ENCODE measurements around the gene LHFPL3.

Gene LHFPL3

DNA sequence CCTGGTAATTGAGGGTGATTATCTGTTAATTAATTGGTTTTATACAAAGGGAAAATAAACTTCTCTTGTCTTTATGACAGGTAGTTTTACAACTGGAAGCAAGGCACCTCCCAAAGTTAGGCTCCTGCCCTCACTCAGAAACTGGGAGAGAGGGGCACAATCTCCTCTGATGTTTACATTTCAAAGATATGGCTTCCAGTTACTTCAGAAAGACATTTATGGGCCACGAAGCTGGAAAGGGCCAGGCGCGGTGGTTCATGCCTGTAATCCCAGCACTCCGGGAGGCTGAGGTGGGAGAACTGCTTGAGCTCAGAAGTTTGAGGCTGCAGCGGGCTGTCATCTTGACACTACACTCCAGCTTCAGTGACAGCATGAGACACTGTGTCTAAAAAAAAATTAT is 570.0 kb downstream of the LHFPL3 start:
- WGBS, 2 donors (ENCODE audit: extremely low coverage in 2 of 2, insufficient read length in 2 of 2, insufficient replicate concordance in 1 of 2) = no CpG with 5 or more reads among the region's 5 CpGs
- no peak overlapping the region for H3K14ac ChIP-seq (ENCODE audit: low read length)
- no peak overlapping the region for H4K91ac ChIP-seq (ENCODE audit: low read depth, low read length, poor library complexity)
- no peak for DNase-seq (ENCODE audit: low spot score)
- no peak overlapping the region for H3K18ac ChIP-seq (ENCODE audit: low read length)
- H3K4me1 ChIP-seq (ENCODE audit: control insufficient read depth in 2 of 2, insufficient read depth in 1 of 2, low read depth in 1 of 2, low read length in 2 of 2) = peaks cover 9 to 14% of the 10 kb centered on the region in 2 donors
- no peak overlapping the region for H3K27ac ChIP-seq (replicated peaks; ENCODE audit: low read length)
- no peak overlapping the region for H2BK15ac ChIP-seq (ENCODE audit: low read length)
- no peak overlapping the region for H3K9ac ChIP-seq (ENCODE audit: low read depth, low read length, poor library complexity)
- no peak overlapping the region for H3K23ac ChIP-seq (ENCODE audit: low read depth, low read length, poor library complexity)
- H3K27me3 ChIP-seq (ENCODE audit: control insufficient read depth in 3 of 3, insufficient read depth in 3 of 3, low read depth in 1 of 3, low read length in 3 of 3) = peaks cover 0 to 36% (median 0%) of the 10 kb centered on the region in 3 experiments
- H2AFZ ChIP-seq (ENCODE audit: low read length) = no peak overlapping the region
- H3K4ac ChIP-seq (ENCODE audit: low read length) = no peak overlapping the region
- no peaks in the 10 kb centered on the region for H3K36me3 ChIP-seq (replicated peaks in 1 of 2; ENCODE audit: control insufficient read depth in 2 of 2, insufficient read depth in 2 of 2, low read length in 2 of 2)
- H2BK120ac ChIP-seq (ENCODE audit: low read depth, low read length) = no peak overlapping the region
- no peak overlapping the region for H3K4me3 ChIP-seq (ENCODE audit: low read length in 2 of 2)
- H3K79me1 ChIP-seq (ENCODE audit: low read depth, low read length) = no peaks in the 10 kb centered on the region
- no peak overlapping the region for H2AK5ac ChIP-seq (ENCODE audit: low read depth, low read length)
- H4K8ac ChIP-seq (ENCODE audit: low read depth, low read length) = no peak overlapping the region
- H3K4me2 ChIP-seq (ENCODE audit: insufficient read depth, low read length, poor library complexity, severe bottlenecking) = no peak overlapping the region
- H2BK5ac ChIP-seq (ENCODE audit: low read length) = no peak overlapping the region
- H2BK12ac ChIP-seq (ENCODE audit: low read length) = no peak overlapping the region
- no peaks in the 10 kb centered on the region for H3K9me3 ChIP-seq (replicated peaks in 1 of 2; ENCODE audit: control insufficient read depth in 2 of 2, insufficient read depth in 1 of 2, low read depth in 1 of 2, low read length in 2 of 2)

DNA sequence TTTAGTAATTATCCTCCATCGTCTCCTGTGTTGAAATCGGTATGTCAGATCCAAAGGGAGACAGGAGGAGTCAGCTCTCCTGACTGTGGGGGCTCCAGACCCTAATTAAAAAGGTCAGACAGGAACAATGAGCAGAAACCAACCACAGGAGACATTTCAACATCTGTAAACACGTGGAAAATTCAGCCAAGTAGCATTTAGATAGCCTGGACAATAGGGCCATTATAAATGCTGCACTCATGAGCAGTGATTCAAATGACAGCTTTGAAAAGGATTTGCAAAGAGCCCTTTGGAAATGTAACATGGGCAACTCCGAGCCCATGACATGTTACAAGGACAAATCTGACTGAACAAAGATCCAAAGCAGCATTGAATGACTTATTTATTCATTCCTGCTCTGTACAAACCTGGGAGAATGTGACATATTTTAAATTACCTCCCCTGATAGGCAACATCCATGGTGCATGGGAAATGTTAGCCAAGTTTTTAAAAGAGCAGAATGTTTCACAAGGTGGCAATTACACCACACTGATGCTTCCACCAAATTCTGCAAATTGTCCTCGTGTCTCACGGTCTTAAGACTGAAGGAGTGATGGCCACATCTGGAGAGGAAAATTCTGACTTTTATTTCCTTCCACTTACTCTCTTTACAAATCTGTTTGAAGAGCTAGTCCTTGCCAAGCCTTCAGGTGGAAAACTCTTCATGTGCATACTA is 572.3 kb downstream of the LHFPL3 start:
- Histone ChIP-seq H3K18ac (ENCODE audit: low read length) (no peak overlapping the region), H3K4ac (ENCODE audit: low read length) (no peak overlapping the region), H3K27ac (replicated peaks; ENCODE audit: low read length) (no peak overlapping the region), H3K9ac (ENCODE audit: low read depth, low read length, poor library complexity) (no peak overlapping the region), H3K79me1 (ENCODE audit: low read depth, low read length) (no peaks in the 10 kb centered on the region), H3K36me3 (replicated peaks in 1 of 2; ENCODE audit: control insufficient read depth in 2 of 2, insufficient read depth in 2 of 2, low read length in 2 of 2) (no peaks in the 10 kb centered on the region), H2BK5ac (ENCODE audit: low read length) (no peak overlapping the region), H3K4me3 (ENCODE audit: low read length in 2 of 2) (no peak overlapping the region), H3K27me3 (ENCODE audit: control insufficient read depth in 3 of 3, insufficient read depth in 3 of 3, low read depth in 1 of 3, low read length in 3 of 3) (peaks cover 0 to 20% (median 0%) of the 10 kb centered on the region in 3 experiments), H3K14ac (ENCODE audit: low read length) (no peak overlapping the region), H2BK15ac (ENCODE audit: low read length) (no peak overlapping the region), H3K4me1 (ENCODE audit: control insufficient read depth in 2 of 2, insufficient read depth in 1 of 2, low read depth in 1 of 2, low read length in 2 of 2) (peaks cover 9 to 13% of the 10 kb centered on the region in 2 donors), H3K9me3 (replicated peaks in 1 of 2; ENCODE audit: control insufficient read depth in 2 of 2, insufficient read depth in 1 of 2, low read depth in 1 of 2, low read length in 2 of 2) (no peaks in the 10 kb centered on the region), H2AFZ (ENCODE audit: low read length) (no peak overlapping the region), H2BK120ac (ENCODE audit: low read depth, low read length) (no peak overlapping the region), H4K91ac (ENCODE audit: low read depth, low read length, poor library complexity) (no peak overlapping the region), H3K4me2 (ENCODE audit: insufficient read depth, low read length, poor library complexity, severe bottlenecking) (no peak overlapping the region), H3K23ac (ENCODE audit: low read depth, low read length, poor library complexity) (no peak overlapping the region), H2BK12ac (ENCODE audit: low read length) (no peak overlapping the region), H2AK5ac (ENCODE audit: low read depth, low read length) (no peak overlapping the region), H4K8ac (ENCODE audit: low read depth, low read length) (no peak overlapping the region)
- WGBS, 2 donors (ENCODE audit: extremely low coverage in 2 of 2, insufficient read length in 2 of 2, insufficient replicate concordance in 1 of 2) = no CpG with 5 or more reads among the region's 6 CpGs
- no peak for DNase-seq (ENCODE audit: low spot score)

DNA sequence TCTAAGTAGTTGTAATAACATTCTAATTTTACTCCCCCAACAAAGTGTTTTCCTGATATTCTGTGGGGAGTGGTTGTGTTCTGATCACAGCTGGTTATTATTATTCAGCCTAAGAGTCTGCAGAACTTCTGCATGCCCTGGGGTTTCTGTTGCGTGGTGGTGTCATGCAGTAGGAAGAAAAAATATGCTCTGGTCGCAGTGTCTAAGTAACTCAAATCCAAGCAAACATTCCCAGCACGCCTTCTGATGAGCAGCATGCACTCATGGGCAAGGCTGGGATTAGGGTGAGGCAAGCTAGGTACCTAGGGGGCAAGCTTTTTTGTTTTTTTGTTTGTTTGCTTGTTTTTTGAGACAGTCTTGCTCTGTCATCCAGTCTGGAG is 572.8 kb downstream of the LHFPL3 start:
- Histone ChIP-seq H4K8ac (ENCODE audit: low read depth, low read length) (peak overlapping the region; percentile 65), H4K91ac (ENCODE audit: low read depth, low read length, poor library complexity) (no peak overlapping the region), H3K9me3 (replicated peaks in 1 of 2; ENCODE audit: control insufficient read depth in 2 of 2, insufficient read depth in 1 of 2, low read depth in 1 of 2, low read length in 2 of 2) (no peaks in the 10 kb centered on the region), H3K27me3 (ENCODE audit: control insufficient read depth in 3 of 3, insufficient read depth in 3 of 3, low read depth in 1 of 3, low read length in 3 of 3) (peaks cover 0 to 19% (median 0%) of the 10 kb centered on the region in 3 experiments), H3K23ac (ENCODE audit: low read depth, low read length, poor library complexity) (no peak overlapping the region), H2AK5ac (ENCODE audit: low read depth, low read length) (no peak overlapping the region), H3K79me1 (ENCODE audit: low read depth, low read length) (no peaks in the 10 kb centered on the region), H3K4ac (ENCODE audit: low read length) (no peak overlapping the region), H3K4me2 (ENCODE audit: insufficient read depth, low read length, poor library complexity, severe bottlenecking) (no peak overlapping the region), H3K14ac (ENCODE audit: low read length) (peak overlapping the region; percentile 21), H2BK15ac (ENCODE audit: low read length) (no peak overlapping the region), H3K9ac (ENCODE audit: low read depth, low read length, poor library complexity) (no peak overlapping the region), H2BK120ac (ENCODE audit: low read depth, low read length) (no peak overlapping the region), H2BK5ac (ENCODE audit: low read length) (no peak overlapping the region), H3K18ac (ENCODE audit: low read length) (no peak overlapping the region), H3K36me3 (replicated peaks in 1 of 2; ENCODE audit: control insufficient read depth in 2 of 2, insufficient read depth in 2 of 2, low read length in 2 of 2) (no peaks in the 10 kb centered on the region), H3K4me3 (ENCODE audit: low read length in 2 of 2) (no peak overlapping the region), H2AFZ (ENCODE audit: low read length) (no peak overlapping the region), H3K27ac (replicated peaks; ENCODE audit: low read length) (no peak overlapping the region), H2BK12ac (ENCODE audit: low read length) (peak overlapping the region; percentile 41), H3K4me1 (ENCODE audit: control insufficient read depth in 2 of 2, insufficient read depth in 1 of 2, low read depth in 1 of 2, low read length in 2 of 2) (peaks cover 9 to 12% of the 10 kb centered on the region in 2 donors)
- WGBS, 2 donors (ENCODE audit: extremely low coverage in 2 of 2, insufficient read length in 2 of 2, insufficient replicate concordance in 1 of 2) = no CpG with 5 or more reads among the region's 3 CpGs
- no peak for DNase-seq (ENCODE audit: low spot score)

DNA sequence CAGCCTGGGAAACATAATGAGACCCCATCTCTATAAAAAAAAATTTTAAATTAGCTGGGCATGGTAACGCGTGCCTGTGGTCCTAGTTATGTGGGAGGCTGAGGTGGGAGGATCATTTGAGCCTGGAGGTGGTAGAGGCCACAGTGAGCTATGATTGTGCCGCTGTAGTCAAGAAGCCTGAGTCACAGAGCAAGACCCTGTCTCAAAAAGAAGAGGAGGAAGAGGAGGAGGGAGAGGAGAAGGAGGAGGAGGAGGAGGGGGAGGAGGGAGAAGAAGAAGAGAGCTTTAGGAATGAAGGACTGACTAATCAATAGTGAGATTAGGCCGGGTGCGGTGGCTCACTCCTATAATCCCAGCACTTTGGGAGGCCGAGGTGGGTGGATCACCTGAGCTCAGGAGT is 573.8 kb downstream of the LHFPL3 start:
- Histone ChIP-seq H4K8ac (ENCODE audit: low read depth, low read length) (no peak overlapping the region), H3K36me3 (replicated peaks in 1 of 2; ENCODE audit: control insufficient read depth in 2 of 2, insufficient read depth in 2 of 2, low read length in 2 of 2) (no peaks in the 10 kb centered on the region), H2BK5ac (ENCODE audit: low read length) (no peak overlapping the region), H2AK5ac (ENCODE audit: low read depth, low read length) (no peak overlapping the region), H3K79me1 (ENCODE audit: low read depth, low read length) (no peaks in the 10 kb centered on the region), H2BK15ac (ENCODE audit: low read length) (no peak overlapping the region), H2AFZ (ENCODE audit: low read length) (no peak overlapping the region), H3K14ac (ENCODE audit: low read length) (no peak overlapping the region), H3K27ac (replicated peaks; ENCODE audit: low read length) (no peak overlapping the region), H3K9ac (ENCODE audit: low read depth, low read length, poor library complexity) (no peak overlapping the region), H3K9me3 (replicated peaks in 1 of 2; ENCODE audit: control insufficient read depth in 2 of 2, insufficient read depth in 1 of 2, low read depth in 1 of 2, low read length in 2 of 2) (no peaks in the 10 kb centered on the region), H2BK12ac (ENCODE audit: low read length) (no peak overlapping the region), H3K4me3 (ENCODE audit: low read length in 2 of 2) (no peak overlapping the region), H3K27me3 (ENCODE audit: control insufficient read depth in 3 of 3, insufficient read depth in 3 of 3, low read depth in 1 of 3, low read length in 3 of 3) (peaks cover 0 to 20% (median 0%) of the 10 kb centered on the region in 3 experiments), H3K4me1 (ENCODE audit: control insufficient read depth in 2 of 2, insufficient read depth in 1 of 2, low read depth in 1 of 2, low read length in 2 of 2) (peaks cover 9 to 12% of the 10 kb centered on the region in 2 donors), H2BK120ac (ENCODE audit: low read depth, low read length) (no peak overlapping the region), H4K91ac (ENCODE audit: low read depth, low read length, poor library complexity) (no peak overlapping the region), H3K23ac (ENCODE audit: low read depth, low read length, poor library complexity) (no peak overlapping the region), H3K4me2 (ENCODE audit: insufficient read depth, low read length, poor library complexity, severe bottlenecking) (no peak overlapping the region), H3K4ac (ENCODE audit: low read length) (no peak overlapping the region), H3K18ac (ENCODE audit: low read length) (no peak overlapping the region)
- no peak for DNase-seq (ENCODE audit: low spot score)
- WGBS, 2 donors (ENCODE audit: extremely low coverage in 2 of 2, insufficient read length in 2 of 2, insufficient replicate concordance in 1 of 2) = no CpG with 5 or more reads among the region's 6 CpGs

All from neuronal stem cell (in vitro differentiated cells).